ENCODE results near the gene TNNI2.

TNNI2 gene

DNA sequence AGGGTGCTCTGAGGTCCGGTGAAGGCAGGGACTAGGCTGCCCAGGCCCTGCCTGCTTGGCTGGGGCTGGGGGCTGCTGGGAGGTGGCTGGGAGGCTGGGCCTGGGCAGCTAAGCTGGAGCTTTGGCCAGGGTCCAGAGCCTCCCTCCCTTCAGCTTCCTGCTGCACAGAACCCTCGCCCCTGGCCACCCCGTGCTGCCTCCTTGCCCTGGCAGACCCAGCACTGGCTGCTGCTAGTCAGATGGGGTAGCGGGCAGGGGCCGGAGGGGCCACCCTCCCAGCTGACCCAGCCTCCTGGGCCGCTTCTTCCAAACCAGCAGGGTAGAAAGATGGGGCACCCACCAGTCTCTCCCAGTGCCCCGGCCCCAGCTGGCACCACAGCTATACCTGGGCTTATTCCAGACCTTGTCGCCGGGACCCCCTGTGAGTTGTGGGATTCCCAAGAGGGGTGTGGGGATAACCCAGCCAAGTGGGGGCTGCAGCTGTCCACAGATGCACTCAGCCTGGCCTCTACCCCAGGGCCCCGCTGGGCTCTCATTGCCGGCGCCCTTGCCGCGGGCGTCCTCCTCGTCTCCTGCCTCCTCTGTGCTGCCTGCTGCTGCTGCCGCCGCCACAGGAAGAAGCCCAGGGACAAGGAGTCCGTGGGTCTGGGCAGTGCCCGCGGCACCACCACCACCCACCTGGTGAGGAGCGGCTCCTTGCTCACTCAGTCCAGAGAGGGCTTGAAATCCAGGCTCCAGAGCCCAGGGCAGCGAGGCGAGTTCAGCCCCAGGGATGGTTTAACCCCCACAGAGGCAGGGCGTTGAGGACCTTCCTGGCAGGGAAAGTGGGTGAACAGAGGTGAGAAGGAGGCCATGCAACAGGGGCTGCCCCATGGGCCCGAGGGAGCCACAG lies 3.8 kb upstream of the TNNI2 start, which contains the start of gene SYT8:
TSS of gene SYT8 (plus strand) at position 212 of the 892 bp plus-strand sequence. CDS start at position 328, 116 bp downstream.
- DNase-seq (ENCODE audit: low read depth), result no peak

- no peak for DNase-seq (ENCODE audit: low read depth)
These were observed 3.1 kb upstream of the TNNI2 start for GRCh38 chr11:1835671-1836010.

GRCh38 chr11:1836011-1836945 lies 2.5 kb upstream of the TNNI2 start:
- no peak for DNase-seq (ENCODE audit: low read depth)

DNA sequence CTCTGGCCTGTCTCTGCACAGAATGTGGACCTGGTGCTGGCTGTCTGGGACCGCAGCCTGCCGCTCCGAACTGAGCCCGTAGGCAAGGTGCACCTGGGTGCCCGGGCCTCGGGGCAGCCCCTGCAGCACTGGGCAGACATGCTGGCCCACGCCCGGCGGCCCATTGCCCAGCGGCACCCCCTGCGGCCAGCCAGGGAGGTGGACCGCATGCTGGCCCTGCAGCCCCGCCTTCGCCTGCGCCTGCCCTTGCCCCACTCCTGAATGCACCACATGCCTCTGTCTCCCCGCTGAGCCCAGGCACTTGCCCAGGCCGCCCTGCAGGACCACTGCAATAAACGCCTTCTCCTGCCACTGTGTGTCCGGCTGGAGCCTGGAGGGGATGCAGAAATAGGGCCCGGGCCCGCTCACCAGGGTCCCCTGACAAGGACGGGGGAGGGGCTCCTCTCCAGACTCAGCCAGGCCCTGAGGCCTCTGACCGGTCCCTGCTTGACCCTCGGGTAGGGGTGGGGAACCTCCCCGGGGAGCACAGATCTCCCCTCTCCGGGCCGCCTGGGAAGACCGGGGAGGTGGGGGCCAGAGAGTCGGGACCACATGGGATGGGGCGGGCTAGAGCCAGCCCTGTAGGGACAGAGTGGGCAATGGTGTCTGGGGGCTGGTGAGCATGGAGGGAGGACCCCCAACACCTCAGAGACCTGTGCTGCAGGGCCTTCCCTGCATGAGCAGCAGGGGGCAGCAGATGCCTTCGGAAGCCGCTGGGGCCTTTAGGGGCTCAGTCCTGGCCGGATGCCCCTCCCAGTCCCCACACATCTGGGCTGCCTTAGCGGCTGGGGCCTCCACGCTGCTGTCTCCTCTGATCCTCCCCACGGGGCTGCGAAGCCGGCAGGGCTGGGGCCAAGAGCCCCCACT lies 1.4 kb upstream of the TNNI2 start:
- peak; percentile 22 for DNase-seq (ENCODE audit: low read depth)

GRCh38 chr11:1838077-1838425 lies 730 bp upstream of the TNNI2 start:
- no peak for DNase-seq (ENCODE audit: low read depth)

DNA sequence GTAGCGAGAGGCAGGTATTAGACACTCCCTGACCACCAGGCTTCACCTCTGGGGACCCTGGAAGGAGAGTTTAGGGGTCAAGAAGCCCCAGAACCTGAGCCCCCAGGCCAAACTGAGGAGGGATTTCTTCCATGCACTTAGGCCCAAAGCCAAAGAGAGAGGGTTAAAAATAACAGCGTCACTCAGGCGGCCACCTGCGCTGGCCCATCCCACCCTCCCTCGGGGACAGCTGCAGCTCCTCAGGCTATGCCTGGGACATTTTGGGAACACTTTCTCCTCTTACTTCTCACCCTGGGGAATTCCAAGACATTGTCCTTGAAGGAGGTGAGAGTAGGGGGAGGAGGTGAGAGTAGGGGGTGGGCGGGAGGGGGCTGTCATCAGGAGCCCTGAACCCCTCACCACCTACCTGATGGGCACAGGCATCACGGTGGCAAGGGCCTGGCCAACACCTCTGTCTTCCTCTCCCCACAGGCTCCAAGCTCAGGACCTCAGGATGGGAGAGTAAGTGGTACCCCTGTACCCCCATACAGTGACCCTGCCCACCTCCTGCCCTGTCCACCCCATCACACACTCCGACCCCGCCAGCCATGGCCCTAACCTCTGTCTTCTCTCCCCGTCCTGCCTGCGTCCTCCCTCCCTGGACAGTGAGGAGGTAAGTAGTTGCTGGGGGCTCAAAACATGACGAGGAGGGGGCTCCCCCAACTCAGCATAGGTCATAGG lies 583 bp downstream of the TNNI2 start:
- no peak for DNase-seq (ENCODE audit: low read depth)

- DNase-seq (ENCODE audit: low read depth), result no peak
These were observed 1.4 kb downstream of the TNNI2 start for GRCh38 chr11:1839924-1840779.

- no peak for DNase-seq (ENCODE audit: low read depth)
These were observed 2.1 kb downstream of the TNNI2 start for GRCh38 chr11:1840780-1841480.

DNA sequence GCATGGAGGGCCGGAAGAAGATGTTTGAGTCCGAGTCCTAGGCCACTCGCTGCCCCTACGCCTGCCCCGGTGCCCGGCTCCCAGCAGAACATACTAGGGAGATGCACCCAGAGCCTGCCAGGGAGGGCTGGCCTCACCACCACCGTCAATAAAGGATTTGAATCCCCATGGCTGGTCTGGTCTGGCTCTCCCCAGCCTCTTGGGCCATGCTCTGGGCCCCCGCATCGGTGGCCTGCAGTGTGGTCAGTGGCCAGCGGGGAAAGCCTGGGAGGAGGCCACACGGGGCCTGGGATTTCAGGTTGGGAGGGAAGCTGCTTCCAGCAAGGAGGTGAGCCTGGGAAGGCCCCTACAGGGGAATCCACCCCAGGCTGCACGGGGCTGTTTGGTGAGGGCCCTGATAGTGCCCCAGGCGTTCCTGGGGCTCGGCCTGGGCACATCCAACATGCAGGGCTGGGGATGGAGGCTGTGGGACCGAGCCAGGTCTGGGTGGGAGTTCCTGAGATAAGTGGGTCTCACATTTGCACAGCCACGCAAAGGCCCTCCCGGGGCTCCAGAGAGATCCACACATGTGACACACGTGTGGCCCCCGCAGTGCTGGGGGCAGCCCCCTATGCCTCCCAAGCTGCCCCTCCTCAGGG lies 2.8 kb downstream of the TNNI2 start:
- no peak for DNase-seq (ENCODE audit: low read depth)

DNA sequence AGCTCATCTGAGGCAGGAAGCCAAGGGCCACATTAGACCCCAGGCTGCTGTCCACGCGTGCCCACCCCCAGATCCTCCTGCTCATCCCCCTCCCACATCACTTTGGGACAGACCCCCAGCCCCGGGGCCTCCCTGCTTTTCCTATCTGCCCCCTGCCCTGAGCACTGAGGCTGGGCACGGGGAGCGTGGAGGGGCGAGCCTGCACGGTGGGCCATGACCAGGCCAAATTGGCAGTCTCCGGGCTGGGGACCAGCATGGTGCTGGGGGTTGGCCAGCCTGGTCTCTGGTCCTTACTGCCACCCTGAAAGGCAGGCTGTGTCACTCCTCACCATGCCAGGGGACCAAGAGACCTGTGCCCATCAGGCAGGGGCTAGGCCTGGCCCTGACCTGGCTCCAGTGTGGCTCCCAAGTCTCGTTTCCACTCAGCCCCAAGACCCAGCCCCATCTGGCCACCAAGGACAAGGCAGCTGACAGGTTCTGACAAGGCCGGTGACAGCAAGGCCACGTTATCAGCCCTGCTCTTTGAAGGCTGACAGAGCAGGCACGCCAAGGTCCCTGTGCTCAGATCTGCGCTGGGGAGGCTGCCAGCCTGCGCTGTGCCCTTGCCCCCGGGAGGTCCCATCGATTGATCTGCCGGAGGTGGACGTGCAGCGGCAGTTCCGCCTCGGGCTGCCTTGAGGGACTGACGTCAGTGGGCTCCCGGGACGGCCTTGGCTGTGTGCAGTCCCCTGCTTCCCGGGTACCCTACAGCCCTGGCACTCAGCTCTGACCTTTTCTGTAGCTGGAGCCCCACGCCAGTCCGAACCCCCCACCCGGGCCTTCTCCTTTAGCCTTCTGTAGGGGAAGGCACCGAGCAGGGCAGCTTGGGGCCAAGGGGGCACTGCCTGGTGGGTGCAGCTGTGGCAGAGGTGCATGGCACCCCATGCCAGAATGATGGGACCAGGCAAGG lies 3.6 kb downstream of the TNNI2 start:
- no peak for DNase-seq (ENCODE audit: low read depth)

DNA sequence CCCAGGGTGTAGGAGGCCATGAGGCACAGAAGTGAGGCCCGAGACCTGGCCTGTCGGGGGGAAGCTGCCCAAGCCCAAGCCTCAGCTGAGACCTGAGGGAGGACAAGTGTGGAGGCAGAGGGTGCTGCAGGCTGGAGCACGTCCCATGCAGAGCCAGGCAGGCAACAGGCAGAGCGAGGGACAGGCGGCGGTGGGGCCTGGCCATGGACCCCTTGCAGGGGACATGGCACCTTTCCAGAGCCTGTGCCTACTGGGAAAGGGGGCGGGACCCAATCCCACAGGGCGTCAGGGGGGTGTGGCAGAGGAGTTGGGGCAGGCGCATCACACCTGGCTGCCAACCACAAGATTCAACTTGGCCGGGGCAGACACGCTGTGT lies 4.3 kb downstream of the TNNI2 start:
- no peak for DNase-seq (ENCODE audit: low read depth)

GRCh38 chr11:1843796-1844195 lies 5.0 kb downstream of the TNNI2 start:
- no peak for DNase-seq (ENCODE audit: low read depth)

GRCh38 chr11:1844221-1845094 lies 5.7 kb downstream of the TNNI2 start:
- no peak for DNase-seq (ENCODE audit: low read depth)

DNA sequence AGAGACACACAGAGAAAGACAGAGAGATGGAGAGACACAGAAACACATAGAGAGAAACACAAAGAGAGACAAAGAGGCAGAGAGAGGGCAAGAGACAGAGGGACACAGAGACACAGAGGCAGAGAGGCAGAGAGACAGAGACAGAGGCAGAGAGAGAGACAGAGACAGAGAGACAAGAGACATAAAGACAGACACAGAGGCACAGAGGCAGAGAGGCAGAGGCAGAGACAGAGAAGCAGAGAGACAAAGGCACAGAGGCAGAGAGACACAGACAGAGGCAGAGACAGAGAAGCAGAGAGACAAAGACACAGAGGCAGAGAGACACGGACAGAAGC lies 6.3 kb downstream of the TNNI2 start:
- no peak for DNase-seq (ENCODE audit: low read depth)

- DNase-seq (ENCODE audit: low read depth), result no peak
These were observed 7.0 kb downstream of the TNNI2 start for GRCh38 chr11:1845561-1846452.

- DNase-seq (ENCODE audit: low read depth), result no peak
These were observed 7.7 kb downstream of the TNNI2 start for GRCh38 chr11:1846453-1846932.

All from fibroblast of gingiva (primary cell).